Stimulated activated CD4-positive, alpha-beta T cell treated with anti-CD3 and anti-CD28 coated beads, TNF-alpha, amount 100 ng/mL, for 4 hours (primary cell): ENCODE measurements around the gene PPP2R5D.

Source experiments
- DNase-seq, 3 experiments: peaks; one replicate each; pipeline ENCODE4 v3.0.0-alpha.2; 2020; ENCODE audit warnings: low read depth in 3 of 3

The PPP2R5D gene

DNA sequence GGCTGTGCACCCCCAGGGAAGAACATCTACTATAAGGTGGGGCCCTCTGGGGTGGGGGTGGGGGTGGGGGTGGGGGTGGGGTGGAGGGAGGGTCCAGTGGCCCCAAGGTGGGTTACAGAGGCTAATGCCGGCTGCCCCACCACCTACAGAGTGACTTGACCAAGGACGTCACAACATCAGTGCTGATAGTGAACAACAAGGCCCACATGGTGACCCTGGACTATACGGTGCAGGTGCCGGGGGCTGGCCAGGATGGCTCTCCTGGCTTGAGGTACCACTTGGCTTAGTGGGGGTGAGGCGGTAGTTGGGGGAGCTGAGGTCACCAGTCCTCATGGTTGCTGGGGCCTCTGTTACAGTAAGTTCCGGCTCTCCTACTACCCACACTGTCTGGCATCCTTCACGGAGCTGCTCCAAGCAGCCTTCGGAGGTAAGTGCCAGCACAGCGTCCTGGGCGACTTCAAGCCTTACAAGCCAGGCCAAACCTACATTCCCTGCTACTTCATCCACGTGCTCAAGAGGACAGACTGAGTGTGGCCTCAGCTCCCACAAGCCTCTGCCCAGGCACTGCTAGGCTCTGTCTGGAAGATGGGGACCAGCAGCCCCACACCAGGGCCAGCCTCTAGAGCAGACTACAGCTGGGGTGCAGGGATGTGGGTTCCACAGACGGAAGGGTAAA is 21.1 kb upstream of the PPP2R5D start:
- DNase-seq, result no peak

GRCh38 chr6:42963855-42964605 is 20.3 kb upstream of the PPP2R5D start:
- no peak for DNase-seq

DNA sequence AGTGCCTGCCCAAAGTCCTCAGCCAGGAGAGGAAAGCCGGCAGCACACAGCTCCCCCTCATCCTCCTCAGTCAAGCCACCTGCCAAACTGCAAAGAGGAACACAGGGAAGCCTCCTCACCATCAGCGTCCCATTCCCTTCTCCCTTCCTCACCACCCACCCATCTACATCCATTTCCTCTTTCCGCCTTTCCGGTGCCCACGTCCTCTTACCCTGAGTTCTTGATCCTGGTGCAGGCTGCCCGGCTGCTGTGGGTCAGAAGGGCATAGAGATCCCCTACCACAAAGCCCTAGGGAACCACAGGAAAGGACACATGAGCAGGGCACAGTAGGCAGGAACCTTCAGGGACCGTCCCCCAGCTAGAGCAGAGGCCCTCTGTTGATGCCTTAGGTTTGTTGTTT is 17.8 kb upstream of the PPP2R5D start:
- no peak for DNase-seq

- no peak for DNase-seq
These were observed 17.1 kb upstream of the PPP2R5D start for GRCh38 chr6:42967228-42967627.

DNA sequence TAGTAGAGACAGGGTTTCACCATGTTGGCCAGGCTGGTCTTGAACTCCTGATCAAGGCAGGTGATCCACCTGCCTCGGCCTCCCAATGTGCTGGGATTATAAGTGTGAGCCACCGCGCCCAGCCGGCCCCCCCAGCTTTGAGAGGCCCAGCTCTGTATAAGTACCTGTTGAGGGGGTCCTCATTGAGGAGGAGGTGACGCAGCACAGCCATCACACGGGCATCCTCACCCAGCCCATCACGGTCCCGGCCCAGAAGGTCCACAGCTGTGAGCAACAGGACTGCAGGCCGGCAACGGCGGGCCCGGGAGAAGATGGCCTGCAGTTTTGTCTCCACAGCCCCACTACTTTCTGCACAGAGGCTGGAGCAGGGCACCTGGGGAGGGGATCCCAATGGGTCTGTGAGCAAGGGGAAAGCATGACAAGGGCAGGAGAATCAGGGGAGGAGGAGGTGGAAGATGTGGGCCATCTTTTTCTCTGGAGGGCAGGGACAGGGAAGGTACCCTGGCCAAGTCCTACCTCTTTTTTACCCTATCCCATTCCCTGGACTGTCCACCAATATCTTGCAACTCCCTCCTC is 16.2 kb upstream of the PPP2R5D start:
- DNase-seq, result no peak

DNA sequence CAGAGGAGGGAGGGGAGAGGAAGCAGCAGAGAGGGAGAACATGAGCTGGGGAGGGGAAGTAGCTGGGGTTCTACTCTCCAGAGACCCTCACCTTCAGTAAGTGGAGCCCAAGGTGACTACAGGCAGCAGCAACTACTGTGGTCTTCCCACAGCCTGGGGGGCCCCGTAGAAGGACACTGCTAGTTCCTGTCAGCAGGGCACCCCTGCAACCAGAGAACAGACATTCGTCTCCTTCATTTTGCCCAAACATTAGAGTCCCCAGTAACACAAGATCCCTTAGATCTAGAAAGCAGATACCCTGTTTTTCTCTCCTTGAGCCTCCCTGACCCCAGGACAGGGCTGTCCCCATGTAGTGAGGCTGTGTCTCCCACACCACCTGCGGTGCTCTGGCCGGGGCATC is 15.6 kb upstream of the PPP2R5D start:
- DNase-seq, result no peak

GRCh38 chr6:42969431-42969830 is 14.9 kb upstream of the PPP2R5D start:
- DNase-seq, result no peak

DNA sequence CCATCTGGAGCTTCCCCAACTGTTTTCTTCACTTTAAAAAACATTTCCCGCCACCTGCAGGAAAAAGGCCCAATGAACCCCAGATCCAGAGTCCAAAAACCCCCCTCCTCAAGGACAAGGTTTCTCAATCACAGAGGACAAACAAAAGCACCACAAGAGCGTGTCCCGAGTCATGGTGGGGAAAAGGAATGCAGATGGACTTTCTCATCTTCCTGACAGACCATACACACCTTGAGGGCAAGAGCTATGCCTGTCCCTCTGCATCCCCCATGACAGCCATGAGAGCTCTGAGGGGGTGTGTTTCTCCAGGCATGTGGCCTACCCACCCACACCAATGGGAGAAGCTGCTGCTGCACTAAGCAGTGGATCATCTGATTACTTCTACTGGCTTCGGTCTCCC is 14.4 kb upstream of the PPP2R5D start:
- DNase-seq, result no peak

GRCh38 chr6:42970871-42971612 is 13.3 kb upstream of the PPP2R5D start:
- DNase-seq, result no peak

DNA sequence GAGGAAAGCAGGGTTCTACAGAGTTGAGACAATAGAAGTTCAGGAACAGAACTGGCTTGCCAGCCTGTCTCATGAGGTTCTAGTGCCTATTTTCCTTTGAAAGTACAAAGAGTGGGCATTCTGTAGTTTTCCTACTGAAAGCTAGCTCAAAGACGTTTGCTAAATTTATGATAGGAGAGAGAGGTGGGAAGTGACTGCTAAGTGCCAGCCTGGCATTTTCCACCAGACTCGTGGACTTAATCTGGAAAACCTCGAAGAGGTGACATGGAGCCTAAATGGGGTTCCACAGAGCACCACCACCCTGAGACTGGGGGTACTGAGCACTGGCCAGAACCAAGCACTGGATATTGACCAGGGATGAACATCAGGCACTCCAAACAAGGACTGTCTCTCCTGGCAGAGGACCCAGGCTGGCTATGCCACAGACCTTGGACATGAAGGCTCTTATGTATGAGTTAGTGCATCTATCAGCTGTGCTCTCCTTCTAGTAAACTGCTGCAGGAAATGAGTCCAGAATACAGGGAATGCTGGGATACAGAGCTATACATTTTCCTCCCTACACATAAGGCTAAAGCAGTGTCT is 12.5 kb upstream of the PPP2R5D start:
- DNase-seq, result no peak

DNA sequence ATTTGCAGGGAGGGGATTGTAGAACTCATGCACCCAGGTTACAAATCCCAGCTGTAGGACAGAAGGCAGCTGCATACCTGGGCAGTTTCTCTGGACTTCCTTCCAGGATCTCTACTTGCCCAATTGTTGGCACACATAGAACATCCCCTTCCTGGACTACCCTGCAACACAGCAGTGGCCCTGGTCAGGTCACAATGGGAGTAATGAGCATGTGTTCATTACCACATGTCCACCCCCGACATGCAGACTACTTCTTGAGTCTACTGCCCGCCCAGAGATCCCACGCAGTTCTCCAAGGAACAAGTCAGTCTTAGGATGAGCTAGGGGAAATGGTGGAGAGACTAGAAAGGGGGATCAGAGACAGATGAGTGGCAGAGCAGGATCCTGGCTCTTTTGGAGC is 10.4 kb upstream of the PPP2R5D start:
- no peak for DNase-seq

DNA sequence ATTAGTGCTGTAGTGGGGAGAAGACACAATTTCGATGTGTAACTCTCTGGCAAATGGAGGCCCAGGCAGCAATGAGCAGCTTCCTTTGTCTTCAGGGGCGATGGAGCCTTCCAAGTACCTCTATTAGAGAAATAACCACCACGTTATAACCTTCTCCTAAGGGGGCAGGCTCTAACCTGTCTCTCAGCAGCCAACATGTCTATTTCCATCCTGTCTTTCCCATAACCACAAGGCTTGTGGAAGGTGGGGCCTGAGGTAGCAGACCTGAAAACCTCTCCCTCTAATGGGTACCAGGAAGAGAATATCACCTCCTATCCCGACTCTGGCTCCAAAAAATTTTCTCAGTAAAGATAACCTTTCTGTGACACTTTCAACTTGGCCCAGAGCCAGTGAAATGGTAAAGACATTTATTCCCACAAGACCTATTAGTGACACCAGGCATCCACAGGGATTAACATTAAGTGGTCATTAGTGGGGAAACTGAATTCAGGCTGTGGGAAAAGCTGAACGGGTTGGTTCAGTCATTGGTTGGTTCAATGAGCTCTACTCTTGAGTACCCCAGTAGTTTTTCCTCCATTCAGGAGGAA is 9.4 kb upstream of the PPP2R5D start:
- DNase-seq, result no peak

DNA sequence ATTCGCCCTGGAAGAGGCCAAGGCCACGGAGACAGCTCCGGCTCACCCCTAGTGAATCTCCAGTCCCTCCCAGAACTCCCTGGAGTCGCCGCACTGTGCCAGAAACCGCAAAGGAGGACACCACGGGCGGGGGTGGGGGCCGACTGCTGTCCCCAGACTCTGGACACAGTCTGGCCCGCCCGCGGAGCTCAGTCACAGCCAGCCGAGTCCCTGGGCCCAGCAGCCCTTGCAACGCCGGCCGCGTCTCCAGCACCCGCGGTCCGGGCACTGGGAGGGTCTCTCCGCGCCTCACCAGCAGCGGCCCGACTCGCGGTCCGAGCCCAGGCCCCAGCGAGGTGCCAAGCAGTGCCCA is 5.9 kb upstream of the PPP2R5D start:
- no peak for DNase-seq

- DNase-seq, result peak; percentile 79 to 81 (median 79)
These were observed 5.4 kb upstream of the PPP2R5D start, which contains the start of gene PEX6 for GRCh38 chr6:42978839-42979522. TSS of gene PEX6 (minus strand) at chr6:42979181. CDS start at chr6:42979150, 31 bp downstream.

DNA sequence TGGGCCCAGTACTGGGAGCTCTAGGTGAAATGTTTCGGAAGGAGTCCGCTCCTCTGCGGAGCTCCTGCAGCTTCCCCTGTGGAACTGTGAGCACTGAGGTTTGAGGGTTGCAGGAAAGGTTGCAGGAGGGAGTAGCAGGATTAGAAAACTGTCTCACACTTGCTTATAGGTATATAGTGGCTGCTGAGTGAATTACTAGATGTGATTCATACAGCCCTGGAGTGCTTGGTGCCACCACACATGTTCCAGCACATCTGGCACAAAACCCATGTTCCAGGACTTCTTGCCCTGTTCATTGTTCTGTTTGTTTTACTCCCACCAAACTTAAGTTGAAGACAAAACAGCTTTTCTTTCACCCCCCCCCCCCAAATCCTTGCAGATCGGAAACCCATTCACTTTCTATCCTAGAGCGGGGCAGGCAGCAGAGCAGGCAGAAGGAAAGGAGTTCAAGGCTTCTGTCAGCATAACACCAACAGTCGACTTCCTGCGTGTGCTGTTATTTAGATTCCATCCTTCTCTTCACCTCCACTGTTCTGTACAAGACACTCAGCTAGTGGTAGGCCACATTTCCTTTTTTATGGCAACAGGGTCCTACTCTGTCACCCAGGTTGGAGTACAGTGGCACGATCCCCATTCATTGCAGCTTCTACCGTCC is 4.7 kb upstream of the PPP2R5D start:
- DNase-seq, result no peak

- no peak for DNase-seq
These were observed 2.5 kb upstream of the PPP2R5D start for GRCh38 chr6:42981836-42982235.

DNA sequence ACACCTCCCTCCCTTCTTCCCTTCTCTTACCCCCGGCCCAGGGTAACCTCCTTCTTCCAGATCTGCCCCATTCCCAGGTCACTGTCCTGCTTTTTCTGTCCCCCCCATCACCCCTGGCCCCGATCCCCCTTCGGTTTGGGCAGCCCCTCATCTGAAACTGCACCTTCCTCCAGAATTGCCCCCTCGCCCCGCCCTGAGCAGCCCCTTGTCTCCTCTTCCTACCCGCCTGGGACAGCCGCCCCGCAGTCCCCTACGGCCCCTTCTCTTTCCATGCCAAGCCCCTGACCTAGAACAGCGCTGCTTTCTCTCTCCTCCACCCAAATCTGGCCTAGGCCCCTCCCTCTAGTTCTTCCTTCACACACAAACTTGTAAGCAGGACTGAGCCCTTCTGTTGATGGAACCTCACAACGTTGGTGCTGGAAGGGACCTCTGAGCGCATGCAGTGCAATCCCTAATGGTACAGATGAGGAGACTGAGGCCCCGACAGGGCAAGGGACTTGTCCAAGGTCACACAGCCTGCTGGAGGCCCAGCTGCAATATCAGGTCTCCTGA is 630 bp downstream of the PPP2R5D start:
- DNase-seq, result no peak

DNA sequence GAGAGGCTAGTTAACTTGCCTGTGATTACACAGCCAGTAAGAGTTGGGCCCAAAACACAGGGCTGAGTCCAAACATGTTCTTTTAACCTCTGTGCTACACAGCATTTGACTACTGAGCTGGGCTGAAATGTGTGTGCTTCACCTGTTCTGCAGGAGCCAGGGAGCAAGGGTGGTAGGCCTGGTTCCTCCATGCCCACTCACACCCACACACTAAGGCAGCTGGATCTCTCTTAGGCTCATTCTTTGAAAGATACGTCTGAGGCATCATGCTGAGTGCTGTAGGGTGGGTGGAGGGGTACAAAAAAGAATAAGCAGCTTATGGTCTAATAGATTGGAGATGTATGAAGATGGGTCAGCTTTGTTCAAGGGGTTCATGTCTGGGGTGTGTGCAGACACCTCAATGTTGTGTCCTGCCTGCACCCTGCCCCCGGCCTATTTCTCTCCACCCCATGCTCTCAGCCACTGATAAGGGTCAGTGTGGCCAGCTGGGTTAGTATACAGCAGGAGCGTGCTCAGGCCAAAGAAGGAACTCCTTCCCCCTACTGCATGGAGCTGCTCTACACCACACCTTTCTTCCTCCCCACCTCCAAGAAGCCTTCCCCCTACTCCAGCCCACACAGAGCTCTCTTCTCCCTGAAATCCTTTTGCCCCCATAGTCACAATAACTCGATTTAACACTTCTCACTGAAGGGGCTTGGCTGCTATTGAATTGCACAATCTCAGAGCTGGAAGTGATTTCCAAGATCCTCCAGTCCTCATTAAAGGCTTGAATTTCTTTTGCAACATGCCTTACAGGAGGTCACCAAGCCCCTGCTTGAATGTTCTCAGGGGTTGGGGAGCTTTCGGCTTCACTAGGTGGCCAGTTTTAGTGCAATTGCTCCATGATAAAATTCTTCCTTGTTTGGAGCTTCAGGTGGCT is 3.4 kb downstream of the PPP2R5D start:
- DNase-seq, result no peak

DNA sequence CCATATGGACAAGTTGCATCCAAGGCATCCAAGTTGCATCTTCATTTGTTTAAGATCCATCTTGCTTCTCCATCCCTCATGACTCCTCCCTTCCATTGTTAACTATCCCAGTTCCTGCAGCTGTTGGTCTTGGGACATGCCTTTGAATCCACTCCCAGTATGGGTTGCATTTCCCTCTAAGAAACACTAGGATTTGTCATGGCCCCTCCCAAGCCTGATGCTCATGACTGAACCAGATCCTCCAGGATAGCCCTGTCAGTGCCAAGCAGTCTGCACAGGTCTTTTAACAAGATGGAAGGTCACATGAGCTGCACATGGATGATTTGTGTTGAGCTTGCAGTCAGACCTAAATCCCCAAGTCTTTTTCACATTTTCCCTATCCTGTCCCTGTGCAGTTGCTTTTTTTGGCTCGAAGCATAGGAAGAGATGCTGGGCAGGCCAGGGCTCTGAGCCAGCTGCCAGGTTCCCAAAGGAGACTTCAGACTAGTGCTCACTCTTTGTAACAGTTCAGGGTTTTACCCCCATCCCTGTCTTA is 4.2 kb downstream of the PPP2R5D start:
- DNase-seq, result no peak
